D721Med (cell line): Measurements from ENCODE around the gene FOXP1.

ENCODE experiments used
- DNase-seq: peaks from one replicate; pipeline ENCODE4 v3.0.0; 2011; ENCODE audit warnings: low spot score; ENCODE audit not compliant: insufficient read length
- FAIRE-seq: peaks from 2 replicates; lab custom pipeline; 2011; peaks lifted over from hg19 to GRCh38; lab: Jason Lieb, UNC
- CTCF ChIP-seq: IDR thresholded peaks from 2 replicates; pipeline ENCODE4 v1.5.1; 2012; ENCODE audit warnings: mild to moderate bottlenecking, control low read depth; ENCODE audit not compliant: insufficient read depth; ENCODE audit errors: missing control alignments

Gene FOXP1

GRCh38 chr3:71146673-71147072, 436.9 kb downstream of the FOXP1 start:
- no peak for TF ChIP-seq CTCF
- FAIRE-seq = no peak
- DNase-seq = no peak

GRCh38 chr3:71145954-71146353, 437.6 kb downstream of the FOXP1 start:
- DNase-seq = no peak
- no peak for FAIRE-seq
- no peak for TF ChIP-seq CTCF

- no peak for TF ChIP-seq CTCF
- DNase-seq (no peak), FAIRE-seq (no peak)
Measured at GRCh38 chr3:71144525-71145253, 438.8 kb downstream of the FOXP1 start.

GRCh38 chr3:71143493-71143892, 440.0 kb downstream of the FOXP1 start:
- TF ChIP-seq CTCF = no peak
- FAIRE-seq = no peak
- no peak for DNase-seq

- TF ChIP-seq CTCF = no peak
- no peak for DNase-seq
- FAIRE-seq = no peak
Measured at GRCh38 chr3:71142441-71143161, 440.9 kb downstream of the FOXP1 start.

- DNase-seq = no peak
- TF ChIP-seq CTCF = no peak
- FAIRE-seq = no peak
Measured at GRCh38 chr3:71140477-71140876, 443.1 kb downstream of the FOXP1 start.

GRCh38 chr3:71139496-71139895, 444.0 kb downstream of the FOXP1 start:
- DNase-seq (no peak), FAIRE-seq (no peak)
- no peak for TF ChIP-seq CTCF
